ENCODE results near the gene MSH2. TPM values are rescaled to one million over a fixed set of nuclear protein-coding genes. Genes with fewer than 3 reads are reported as not detected.

Gene MSH2
- polyA plus RNA-seq, 4 donors, result 4.0 to 30.2 (median 10.3) TPM

DNA sequence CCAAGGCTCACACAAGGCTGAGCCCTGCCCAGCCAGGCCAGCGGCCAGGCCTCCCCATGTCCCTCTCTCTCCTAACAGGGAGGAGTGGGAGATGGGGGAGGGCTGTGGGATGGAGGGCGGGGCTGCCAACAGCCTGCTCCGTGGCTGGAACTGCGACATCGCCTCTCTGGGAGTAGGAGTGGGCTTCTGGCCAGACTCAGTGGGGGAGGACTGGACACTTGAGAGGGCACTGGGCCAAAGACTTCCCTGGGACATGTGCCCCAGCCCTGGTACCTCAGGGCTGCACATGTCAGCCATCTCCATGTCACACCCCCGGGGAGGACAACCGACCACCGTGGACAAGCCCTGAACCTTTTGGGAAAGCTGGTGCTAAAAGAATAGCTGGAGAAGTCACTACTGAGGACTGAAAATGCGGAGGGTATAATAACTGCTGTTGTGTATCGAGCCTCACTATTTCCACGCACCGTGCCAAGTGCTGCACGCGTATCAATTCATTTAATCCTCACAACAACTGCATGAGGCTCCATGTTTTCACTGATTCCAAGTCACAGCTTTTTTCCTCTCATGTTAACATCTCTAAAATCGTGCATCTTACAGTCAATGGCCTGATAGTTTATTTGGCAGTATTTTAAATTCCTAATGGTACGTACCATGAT, 127.3 kb downstream of the MSH2 start:
- FAIRE-seq (no peak), DNase-seq (no peak)
- Histone ChIP-seq H3K27me3 (ENCODE audit: control insufficient read depth in 3 of 3, insufficient read depth in 3 of 3, low read length in 3 of 3) (no peaks in the 10 kb centered on the region), H3K27ac (ENCODE audit: low read depth in 1 of 3, low read length in 2 of 3) (no peak overlapping the region), H3K4me3 (ENCODE audit: low read depth in 1 of 3, low read length in 3 of 3) (no peak overlapping the region), H3K9me3 (ENCODE audit: control insufficient read depth in 2 of 2, insufficient read depth in 1 of 2, low read depth in 1 of 2, low read length in 1 of 2) (no peaks in the 10 kb centered on the region), H3K4me1 (ENCODE audit: control insufficient read depth in 3 of 3, insufficient read depth in 2 of 3, low read depth in 1 of 3, low read length in 2 of 3) (no peaks in the 10 kb centered on the region), H3K36me3 (ENCODE audit: control insufficient read depth in 3 of 3, insufficient read depth in 2 of 3, low read depth in 1 of 3, low read length in 3 of 3) (no peaks in the 10 kb centered on the region)
- whole genome bisulfite sequencing, 3 donors, result 74 to 83% (median 81%) methylated on average over 16 of the region's 16 CpGs

DNA sequence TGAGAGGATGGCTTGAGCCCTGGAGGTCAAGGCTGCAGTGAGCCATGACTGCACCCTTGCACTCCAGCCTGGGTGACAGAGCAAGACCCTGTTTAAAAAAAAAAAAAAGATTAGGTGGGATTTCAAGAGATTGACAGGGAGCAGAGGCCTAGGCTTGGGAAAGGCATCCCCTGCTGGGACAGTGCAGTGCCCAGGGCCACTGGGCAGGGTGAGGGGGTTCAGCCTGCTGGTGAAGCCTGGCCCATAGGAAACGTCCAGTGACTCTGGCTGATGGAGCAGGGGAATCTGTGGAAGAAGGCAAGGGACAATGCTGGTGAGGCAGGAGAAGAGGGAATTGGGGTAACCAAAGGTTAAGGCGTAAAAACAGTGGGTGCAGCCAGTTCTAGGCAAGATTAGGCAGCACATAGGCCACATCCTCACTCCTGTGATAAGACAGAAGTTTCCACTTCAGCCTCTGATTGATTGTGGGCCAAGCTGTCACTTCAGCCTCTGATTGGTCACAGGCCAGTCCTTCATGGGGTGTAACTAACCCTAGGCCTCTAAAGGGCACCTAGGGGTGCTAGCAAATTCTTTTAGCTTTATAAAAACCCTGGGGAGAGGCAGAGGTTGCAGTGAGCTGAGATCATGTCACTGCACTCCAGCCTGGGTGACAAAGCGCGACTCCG, 128.6 kb downstream of the MSH2 start:
- DNase-seq (no peak), FAIRE-seq (no peak)
- no peaks in the 10 kb centered on the region for H3K4me1 ChIP-seq (ENCODE audit: control insufficient read depth in 3 of 3, insufficient read depth in 2 of 3, low read depth in 1 of 3, low read length in 2 of 3)
- H3K4me3 ChIP-seq (ENCODE audit: low read depth in 1 of 3, low read length in 3 of 3), result no peak overlapping the region
- no peaks in the 10 kb centered on the region for H3K36me3 ChIP-seq (ENCODE audit: control insufficient read depth in 3 of 3, insufficient read depth in 2 of 3, low read depth in 1 of 3, low read length in 3 of 3)
- no peaks in the 10 kb centered on the region for H3K27me3 ChIP-seq (ENCODE audit: control insufficient read depth in 3 of 3, insufficient read depth in 3 of 3, low read length in 3 of 3)
- H3K27ac ChIP-seq (ENCODE audit: low read depth in 1 of 3, low read length in 2 of 3), result no peak overlapping the region
- 84 to 94% (median 87%) methylated on average over 5 of the region's 5 CpGs for WGBS, 3 donors
- no peaks in the 10 kb centered on the region for H3K9me3 ChIP-seq (ENCODE audit: control insufficient read depth in 2 of 2, insufficient read depth in 1 of 2, low read depth in 1 of 2, low read length in 1 of 2)

Other genes with a start within 250 kb of the MSH2 start
- gene STPG4, start 247.8 kb upstream of the MSH2 start, polyA plus RNA-seq, result under 1 TPM in 2 of 4 donors, not detected in 2; 0.06 to 0.12 TPM
- gene CALM2, start 226.6 kb upstream of the MSH2 start, polyA plus RNA-seq, result 1,000 to 10,000 TPM in 1 of 4 donors, 100 to 1,000 TPM in 3; 761 to 1,236 (median 870) TPM
- gene EPCAM, start 33.8 kb upstream of the MSH2 start, polyA plus RNA-seq, result 1,000 to 10,000 TPM in 1 of 4 donors, 100 to 1,000 TPM in 3; 580 to 1,279 (median 699) TPM
- gene KCNK12, start 167.8 kb downstream of the MSH2 start, polyA plus RNA-seq, result under 1 TPM in 2 of 4 donors, not detected in 2; 0.03 to 0.15 TPM